Measurements from ENCODE around the gene MADD. TPM values are rescaled to one million over a fixed set of nuclear protein-coding genes. Genes with fewer than 3 reads are reported as not detected.

Gene MADD
- total and polyA plus RNA-seq, 2 experiments from 2014 or later = 13.4 to 43.8 TPM

DNA sequence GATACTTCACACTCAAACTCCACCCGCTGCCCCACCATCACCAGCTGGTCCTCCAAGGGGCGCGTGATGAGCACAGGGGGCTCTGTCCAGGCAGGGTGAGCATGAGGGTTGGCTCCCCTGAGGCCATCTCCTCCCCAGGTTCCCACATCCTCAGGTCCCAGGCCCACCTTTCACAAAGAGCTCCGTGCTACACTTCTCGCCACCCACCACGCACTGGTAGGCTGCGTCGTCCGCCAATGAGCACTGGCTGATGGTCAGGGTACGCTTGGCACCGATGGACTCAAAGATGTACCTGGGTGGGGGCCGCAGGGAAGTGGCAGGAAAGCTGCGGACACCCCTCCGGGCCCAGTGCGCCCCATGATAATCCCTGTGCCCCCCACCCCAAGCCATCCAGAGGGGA lies 72.9 kb downstream of the MADD start:
- DNase-seq (ENCODE audit: low spot score) (no peak), ATAC-seq (no peak)
- Histone ChIP-seq H3K9me2 (ENCODE audit: insufficient read depth) (no peaks in the 10 kb centered on the region), H3K4me2 (no peak overlapping the region), H3K27ac (ENCODE audit: low read depth) (no peak overlapping the region), H3K27me3 (ENCODE audit: insufficient read depth) (no peaks in the 10 kb centered on the region), H4K20me1 (replicated peaks; ENCODE audit: insufficient read depth) (no peaks in the 10 kb centered on the region), H3K79me2 (replicated peaks; ENCODE audit: insufficient read depth) (no peaks in the 10 kb centered on the region), H2AFZ (no peak overlapping the region), H3K4me1 (ENCODE audit: insufficient read depth) (no peaks in the 10 kb centered on the region), H3F3A (replicated peaks; ENCODE audit: low read depth) (no peaks in the 10 kb centered on the region), H3K36me3 (ENCODE audit: insufficient read depth) (no peaks in the 10 kb centered on the region), H3K4me3 (no peak overlapping the region)
- Mint-ChIP-seq H3K4me1 (no peaks in the 10 kb centered on the region), H3K9me3 (no peaks in the 10 kb centered on the region), H3K27ac (no peak overlapping the region), H3K4me3 (no peak overlapping the region), H3K36me3 (ENCODE audit: low read depth) (no peaks in the 10 kb centered on the region; the same call in 2 of the 3 replicates), H3K27me3 (ENCODE audit: insufficient read depth, low read depth, poor library complexity) (peaks cover 8% of the 10 kb centered on the region)
- TF ChIP-seq, protein P1, sequence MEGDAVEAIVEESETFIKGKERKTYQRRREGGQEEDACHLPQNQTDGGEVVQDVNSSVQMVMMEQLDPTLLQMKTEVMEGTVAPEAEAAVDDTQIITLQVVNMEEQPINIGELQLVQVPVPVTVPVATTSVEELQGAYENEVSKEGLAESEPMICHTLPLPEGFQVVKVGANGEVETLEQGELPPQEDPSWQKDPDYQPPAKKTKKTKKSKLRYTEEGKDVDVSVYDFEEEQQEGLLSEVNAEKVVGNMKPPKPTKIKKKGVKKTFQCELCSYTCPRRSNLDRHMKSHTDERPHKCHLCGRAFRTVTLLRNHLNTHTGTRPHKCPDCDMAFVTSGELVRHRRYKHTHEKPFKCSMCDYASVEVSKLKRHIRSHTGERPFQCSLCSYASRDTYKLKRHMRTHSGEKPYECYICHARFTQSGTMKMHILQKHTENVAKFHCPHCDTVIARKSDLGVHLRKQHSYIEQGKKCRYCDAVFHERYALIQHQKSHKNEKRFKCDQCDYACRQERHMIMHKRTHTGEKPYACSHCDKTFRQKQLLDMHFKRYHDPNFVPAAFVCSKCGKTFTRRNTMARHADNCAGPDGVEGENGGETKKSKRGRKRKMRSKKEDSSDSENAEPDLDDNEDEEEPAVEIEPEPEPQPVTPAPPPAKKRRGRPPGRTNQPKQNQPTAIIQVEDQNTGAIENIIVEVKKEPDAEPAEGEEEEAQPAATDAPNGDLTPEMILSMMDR (conservative IDR thresholded peaks at IDR 0.05; ENCODE audit: low read depth in 2 of 2) = no peak
- TF ChIP-seq, protein P2, sequence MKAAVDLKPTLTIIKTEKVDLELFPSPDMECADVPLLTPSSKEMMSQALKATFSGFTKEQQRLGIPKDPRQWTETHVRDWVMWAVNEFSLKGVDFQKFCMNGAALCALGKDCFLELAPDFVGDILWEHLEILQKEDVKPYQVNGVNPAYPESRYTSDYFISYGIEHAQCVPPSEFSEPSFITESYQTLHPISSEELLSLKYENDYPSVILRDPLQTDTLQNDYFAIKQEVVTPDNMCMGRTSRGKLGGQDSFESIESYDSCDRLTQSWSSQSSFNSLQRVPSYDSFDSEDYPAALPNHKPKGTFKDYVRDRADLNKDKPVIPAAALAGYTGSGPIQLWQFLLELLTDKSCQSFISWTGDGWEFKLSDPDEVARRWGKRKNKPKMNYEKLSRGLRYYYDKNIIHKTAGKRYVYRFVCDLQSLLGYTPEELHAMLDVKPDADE (IDR thresholded peaks at IDR 0.05) = no peak
- TF ChIP-seq STAT1 (IDR thresholded peaks at IDR 0.05; ENCODE audit: unreplicated experiment) (no peak), CREB1 (CRISPR knock-in tag; IDR thresholded peaks at IDR 0.05; ENCODE audit: low read depth) (no peak), NANOG (IDR thresholded peaks at IDR 0.05; ENCODE audit: borderline replicate concordance) (no peak), ZNF331 (CRISPR knock-in tag; IDR thresholded peaks at IDR 0.05; ENCODE audit: low read depth) (no peak), JUNB (IDR thresholded peaks at IDR 0.05; ENCODE audit: unreplicated experiment) (no peak), ZNF114 (CRISPR knock-in tag; IDR thresholded peaks at IDR 0.05) (no peak), EZH2 (IDR thresholded peaks at IDR 0.05; ENCODE audit: low read depth, unreplicated experiment) (no peak), EZH2phosphoT487 (IDR thresholded peaks at IDR 0.05; ENCODE audit: unreplicated experiment) (no peak)
- TF ChIP-seq, protein P3, sequence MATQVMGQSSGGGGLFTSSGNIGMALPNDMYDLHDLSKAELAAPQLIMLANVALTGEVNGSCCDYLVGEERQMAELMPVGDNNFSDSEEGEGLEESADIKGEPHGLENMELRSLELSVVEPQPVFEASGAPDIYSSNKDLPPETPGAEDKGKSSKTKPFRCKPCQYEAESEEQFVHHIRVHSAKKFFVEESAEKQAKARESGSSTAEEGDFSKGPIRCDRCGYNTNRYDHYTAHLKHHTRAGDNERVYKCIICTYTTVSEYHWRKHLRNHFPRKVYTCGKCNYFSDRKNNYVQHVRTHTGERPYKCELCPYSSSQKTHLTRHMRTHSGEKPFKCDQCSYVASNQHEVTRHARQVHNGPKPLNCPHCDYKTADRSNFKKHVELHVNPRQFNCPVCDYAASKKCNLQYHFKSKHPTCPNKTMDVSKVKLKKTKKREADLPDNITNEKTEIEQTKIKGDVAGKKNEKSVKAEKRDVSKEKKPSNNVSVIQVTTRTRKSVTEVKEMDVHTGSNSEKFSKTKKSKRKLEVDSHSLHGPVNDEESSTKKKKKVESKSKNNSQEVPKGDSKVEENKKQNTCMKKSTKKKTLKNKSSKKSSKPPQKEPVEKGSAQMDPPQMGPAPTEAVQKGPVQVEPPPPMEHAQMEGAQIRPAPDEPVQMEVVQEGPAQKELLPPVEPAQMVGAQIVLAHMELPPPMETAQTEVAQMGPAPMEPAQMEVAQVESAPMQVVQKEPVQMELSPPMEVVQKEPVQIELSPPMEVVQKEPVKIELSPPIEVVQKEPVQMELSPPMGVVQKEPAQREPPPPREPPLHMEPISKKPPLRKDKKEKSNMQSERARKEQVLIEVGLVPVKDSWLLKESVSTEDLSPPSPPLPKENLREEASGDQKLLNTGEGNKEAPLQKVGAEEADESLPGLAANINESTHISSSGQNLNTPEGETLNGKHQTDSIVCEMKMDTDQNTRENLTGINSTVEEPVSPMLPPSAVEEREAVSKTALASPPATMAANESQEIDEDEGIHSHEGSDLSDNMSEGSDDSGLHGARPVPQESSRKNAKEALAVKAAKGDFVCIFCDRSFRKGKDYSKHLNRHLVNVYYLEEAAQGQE (IDR thresholded peaks at IDR 0.05; ENCODE audit: unreplicated experiment) = no peak
- TF ChIP-seq, protein P4, sequence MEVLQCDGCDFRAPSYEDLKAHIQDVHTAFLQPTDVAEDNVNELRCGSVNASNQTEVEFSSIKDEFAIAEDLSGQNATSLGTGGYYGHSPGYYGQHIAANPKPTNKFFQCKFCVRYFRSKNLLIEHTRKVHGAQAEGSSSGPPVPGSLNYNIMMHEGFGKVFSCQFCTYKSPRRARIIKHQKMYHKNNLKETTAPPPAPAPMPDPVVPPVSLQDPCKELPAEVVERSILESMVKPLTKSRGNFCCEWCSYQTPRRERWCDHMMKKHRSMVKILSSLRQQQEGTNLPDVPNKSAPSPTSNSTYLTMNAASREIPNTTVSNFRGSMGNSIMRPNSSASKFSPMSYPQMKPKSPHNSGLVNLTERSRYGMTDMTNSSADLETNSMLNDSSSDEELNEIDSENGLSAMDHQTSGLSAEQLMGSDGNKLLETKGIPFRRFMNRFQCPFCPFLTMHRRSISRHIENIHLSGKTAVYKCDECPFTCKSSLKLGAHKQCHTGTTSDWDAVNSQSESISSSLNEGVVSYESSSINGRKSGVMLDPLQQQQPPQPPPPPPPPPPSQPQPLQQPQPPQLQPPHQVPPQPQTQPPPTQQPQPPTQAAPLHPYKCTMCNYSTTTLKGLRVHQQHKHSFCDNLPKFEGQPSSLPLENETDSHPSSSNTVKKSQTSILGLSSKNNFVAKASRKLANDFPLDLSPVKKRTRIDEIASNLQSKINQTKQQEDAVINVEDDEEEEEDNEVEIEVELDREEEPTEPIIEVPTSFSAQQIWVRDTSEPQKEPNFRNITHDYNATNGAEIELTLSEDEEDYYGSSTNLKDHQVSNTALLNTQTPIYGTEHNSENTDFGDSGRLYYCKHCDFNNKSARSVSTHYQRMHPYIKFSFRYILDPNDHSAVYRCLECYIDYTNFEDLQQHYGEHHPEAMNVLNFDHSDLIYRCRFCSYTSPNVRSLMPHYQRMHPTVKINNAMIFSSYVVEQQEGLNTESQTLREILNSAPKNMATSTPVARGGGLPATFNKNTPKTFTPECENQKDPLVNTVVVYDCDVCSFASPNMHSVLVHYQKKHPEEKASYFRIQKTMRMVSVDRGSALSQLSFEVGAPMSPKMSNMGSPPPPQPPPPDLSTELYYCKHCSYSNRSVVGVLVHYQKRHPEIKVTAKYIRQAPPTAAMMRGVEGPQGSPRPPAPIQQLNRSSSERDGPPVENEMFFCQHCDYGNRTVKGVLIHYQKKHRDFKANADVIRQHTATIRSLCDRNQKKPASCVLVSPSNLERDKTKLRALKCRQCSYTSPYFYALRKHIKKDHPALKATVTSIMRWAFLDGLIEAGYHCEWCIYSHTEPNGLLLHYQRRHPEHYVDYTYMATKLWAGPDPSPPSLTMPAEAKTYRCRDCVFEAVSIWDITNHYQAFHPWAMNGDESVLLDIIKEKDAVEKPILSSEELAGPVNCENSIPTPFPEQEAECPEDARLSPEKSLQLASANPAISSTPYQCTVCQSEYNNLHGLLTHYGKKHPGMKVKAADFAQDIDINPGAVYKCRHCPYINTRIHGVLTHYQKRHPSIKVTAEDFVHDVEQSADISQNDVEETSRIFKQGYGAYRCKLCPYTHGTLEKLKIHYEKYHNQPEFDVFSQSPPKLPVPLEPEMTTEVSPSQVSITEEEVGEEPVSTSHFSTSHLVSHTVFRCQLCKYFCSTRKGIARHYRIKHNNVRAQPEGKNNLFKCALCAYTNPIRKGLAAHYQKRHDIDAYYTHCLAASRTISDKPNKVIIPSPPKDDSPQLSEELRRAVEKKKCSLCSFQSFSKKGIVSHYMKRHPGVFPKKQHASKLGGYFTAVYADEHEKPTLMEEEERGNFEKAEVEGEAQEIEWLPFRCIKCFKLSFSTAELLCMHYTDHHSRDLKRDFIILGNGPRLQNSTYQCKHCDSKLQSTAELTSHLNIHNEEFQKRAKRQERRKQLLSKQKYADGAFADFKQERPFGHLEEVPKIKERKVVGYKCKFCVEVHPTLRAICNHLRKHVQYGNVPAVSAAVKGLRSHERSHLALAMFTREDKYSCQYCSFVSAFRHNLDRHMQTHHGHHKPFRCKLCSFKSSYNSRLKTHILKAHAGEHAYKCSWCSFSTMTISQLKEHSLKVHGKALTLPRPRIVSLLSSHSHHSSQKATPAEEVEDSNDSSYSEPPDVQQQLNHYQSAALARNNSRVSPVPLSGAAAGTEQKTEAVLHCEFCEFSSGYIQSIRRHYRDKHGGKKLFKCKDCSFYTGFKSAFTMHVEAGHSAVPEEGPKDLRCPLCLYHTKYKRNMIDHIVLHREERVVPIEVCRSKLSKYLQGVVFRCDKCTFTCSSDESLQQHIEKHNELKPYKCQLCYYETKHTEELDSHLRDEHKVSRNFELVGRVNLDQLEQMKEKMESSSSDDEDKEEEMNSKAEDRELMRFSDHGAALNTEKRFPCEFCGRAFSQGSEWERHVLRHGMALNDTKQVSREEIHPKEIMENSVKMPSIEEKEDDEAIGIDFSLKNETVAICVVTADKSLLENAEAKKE (CRISPR knock-in tag; IDR thresholded peaks at IDR 0.05) = no peak

Data from GM23338 (cell line).